Hematopoietic multipotent progenitor cell treated with erythropoietin and hydrocortisone succinate and interleukin-3 and kit ligand, for 15 days (in vitro differentiated cells): Measurements from ENCODE around the gene CYP19A1.

ENCODE experiments used
- DNase-seq: peaks from one replicate; pipeline ENCODE4 v3.0.0-alpha.2; 2015; ENCODE audit warnings: low spot score

CYP19A1 gene

GRCh38 chr15:51323749-51324148, 14.6 kb downstream of the CYP19A1 start:
- no peak for DNase-seq

- no peak for DNase-seq
These were observed 15.6 kb downstream of the CYP19A1 start for GRCh38 chr15:51322621-51323296.

- no peak for DNase-seq
These were observed 17.1 kb downstream of the CYP19A1 start for GRCh38 chr15:51321316-51321715.

- DNase-seq = no peak
These were observed 17.6 kb downstream of the CYP19A1 start for GRCh38 chr15:51320843-51321242.

- no peak for DNase-seq
These were observed 18.9 kb downstream of the CYP19A1 start for GRCh38 chr15:51319539-51319938.

GRCh38 chr15:51318382-51319150, 19.8 kb downstream of the CYP19A1 start:
- DNase-seq = no peak

- no peak for DNase-seq
These were observed 21.8 kb downstream of the CYP19A1 start for GRCh38 chr15:51316636-51317035.

- no peak for DNase-seq
These were observed 22.7 kb downstream of the CYP19A1 start for GRCh38 chr15:51315726-51316125.

GRCh38 chr15:51314391-51315337, 23.7 kb downstream of the CYP19A1 start:
- no peak for DNase-seq

- DNase-seq = no peak
These were observed 24.6 kb downstream of the CYP19A1 start for GRCh38 chr15:51313644-51314280.

GRCh38 chr15:51313074-51313393, 25.4 kb downstream of the CYP19A1 start:
- no peak for DNase-seq

- no peak for DNase-seq
These were observed 26.0 kb downstream of the CYP19A1 start for GRCh38 chr15:51312166-51313073.

GRCh38 chr15:51311510-51311909, 26.9 kb downstream of the CYP19A1 start:
- no peak for DNase-seq

GRCh38 chr15:51310064-51310463, 28.3 kb downstream of the CYP19A1 start:
- no peak for DNase-seq

GRCh38 chr15:51307811-51308210, 30.6 kb downstream of the CYP19A1 start:
- no peak for DNase-seq

- no peak for DNase-seq
These were observed 31.1 kb downstream of the CYP19A1 start for GRCh38 chr15:51307325-51307724.

GRCh38 chr15:51303462-51303980, 34.9 kb downstream of the CYP19A1 start:
- DNase-seq = no peak

GRCh38 chr15:51302480-51302879, 35.9 kb downstream of the CYP19A1 start:
- no peak for DNase-seq

- no peak for DNase-seq
These were observed 39.0 kb downstream of the CYP19A1 start for GRCh38 chr15:51299187-51300015.

GRCh38 chr15:51298620-51299019, 39.8 kb downstream of the CYP19A1 start:
- DNase-seq = no peak
